HG02610 (cell line): ENCODE results near the gene FCRLA.

ENCODE experiments used
- ATAC-seq: cut with Tn5 transposase; IDR thresholded peaks from one replicate; pipeline ENCODE4 v1.9.1; 2021; ENCODE audit warnings: mild to moderate bottlenecking, moderate library complexity; ENCODE audit not compliant: unreplicated experiment

FCRLA gene

GRCh38 chr1:161731241-161731640, 24.2 kb downstream of the FCRLA start:
- no peak for ATAC-seq

- ATAC-seq: no peak
These were observed 25.1 kb downstream of the FCRLA start for GRCh38 chr1:161731981-161732718.

DNA sequence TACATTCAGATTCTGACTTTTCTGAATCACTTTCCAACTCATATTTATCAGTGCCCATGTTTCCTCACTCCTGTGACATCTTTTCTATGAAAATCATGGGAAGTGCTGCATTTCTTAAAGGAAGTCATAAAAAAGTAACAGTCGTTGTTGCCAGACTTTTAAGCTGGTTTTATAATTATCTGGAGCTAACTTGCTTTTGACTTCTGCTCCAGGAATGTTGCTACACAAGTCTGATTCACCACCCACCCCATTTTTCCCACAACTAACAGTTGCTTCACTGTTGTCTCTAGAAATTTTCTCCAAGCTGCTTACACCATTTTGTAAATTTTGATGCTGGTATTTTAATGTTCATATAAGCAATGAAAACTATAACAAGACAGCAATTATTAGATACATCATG, 26.5 kb downstream of the FCRLA start:
- no peak for ATAC-seq

DNA sequence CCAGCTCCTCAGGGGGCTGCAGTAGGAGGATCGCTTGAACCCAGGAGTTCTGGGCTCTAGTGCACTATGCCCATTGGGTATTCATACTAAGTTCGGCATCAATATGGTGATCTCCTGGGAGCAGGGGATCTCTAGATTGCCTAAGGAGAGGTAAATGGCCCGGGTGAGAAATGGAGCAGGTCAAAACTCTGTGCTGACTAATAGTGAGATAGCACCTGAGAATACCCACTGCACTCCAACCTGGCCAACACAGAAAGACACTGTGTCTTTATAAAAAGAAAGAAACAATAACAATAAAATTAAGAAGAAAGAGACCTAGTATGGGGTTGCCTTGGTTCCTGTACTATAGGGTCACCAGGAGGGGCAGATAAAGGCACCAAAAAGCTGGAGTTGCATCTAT, 28.8 kb downstream of the FCRLA start:
- ATAC-seq: no peak

GRCh38 chr1:161736335-161736969, 29.4 kb downstream of the FCRLA start:
- no peak for ATAC-seq

GRCh38 chr1:161737625-161738024, 30.6 kb downstream of the FCRLA start:
- ATAC-seq: no peak

DNA sequence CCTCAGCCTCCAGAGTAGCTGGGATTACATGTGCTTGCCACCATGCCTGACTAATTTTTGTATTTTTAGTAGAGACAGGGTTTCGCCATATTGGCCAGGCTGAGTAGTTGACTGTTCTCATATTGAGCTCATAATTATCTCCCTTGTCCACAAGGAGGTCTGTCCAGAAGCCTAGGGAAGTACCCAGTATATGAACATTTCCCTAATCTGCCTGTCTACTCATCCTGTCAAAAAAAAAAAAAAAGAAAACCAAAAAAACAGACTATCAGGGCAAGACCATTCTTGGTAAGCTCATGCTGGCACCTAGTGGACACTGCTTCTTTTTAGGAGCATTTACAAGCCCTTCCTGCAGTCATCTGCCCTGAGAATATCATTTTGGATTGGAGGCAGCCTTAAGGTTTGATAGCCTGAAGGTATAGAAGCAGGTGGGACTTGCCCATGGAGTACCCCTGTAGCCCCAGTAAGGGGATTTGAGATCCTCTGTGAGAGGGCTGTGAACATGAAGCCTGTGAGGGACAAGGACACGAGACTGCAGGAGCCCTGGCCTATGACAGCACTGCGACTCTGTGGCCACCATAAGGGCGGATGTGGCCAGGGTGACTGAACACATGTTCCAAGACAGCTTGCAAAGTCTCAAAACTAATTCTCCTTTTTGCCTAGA, 31.7 kb downstream of the FCRLA start:
- ATAC-seq: peak; percentile 68

DNA sequence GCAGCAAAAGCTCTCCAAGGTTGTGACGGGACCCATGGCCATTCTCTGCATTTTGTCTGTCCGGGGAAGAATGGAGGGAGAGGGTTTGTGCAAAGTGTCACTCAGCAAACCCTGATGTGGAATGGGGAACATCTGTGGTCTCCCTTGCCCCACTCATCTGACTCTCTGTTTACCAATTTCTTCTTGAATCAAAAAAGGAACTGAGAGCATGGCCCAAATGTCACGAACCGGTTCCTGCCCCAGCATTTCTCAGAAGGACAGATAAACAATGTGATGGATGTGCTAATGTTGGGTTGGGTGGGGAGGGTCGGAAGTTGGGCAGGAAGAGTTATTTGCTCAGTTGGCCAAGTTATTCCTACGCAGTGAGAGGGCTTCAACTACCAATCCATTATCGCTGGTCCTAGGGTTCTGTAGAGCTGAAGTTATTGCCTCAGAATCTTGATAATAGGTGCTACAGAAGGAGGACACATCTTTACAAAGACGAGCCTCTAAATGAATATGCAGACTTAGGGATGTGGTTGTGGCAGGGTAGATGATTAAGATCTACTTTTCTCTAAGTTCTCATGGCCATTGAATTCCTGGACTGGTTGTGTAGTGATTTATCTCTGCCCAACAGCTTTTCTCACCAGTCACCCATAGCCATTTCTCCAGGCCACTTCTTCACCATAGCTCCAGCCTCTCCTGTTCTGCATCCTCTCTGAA, 33.0 kb downstream of the FCRLA start:
- ATAC-seq: peak; percentile 19

- ATAC-seq: no peak
These were observed 33.9 kb downstream of the FCRLA start for GRCh38 chr1:161740921-161741320.

- ATAC-seq: no peak
These were observed 36.2 kb downstream of the FCRLA start for GRCh38 chr1:161743231-161743630.

GRCh38 chr1:161747801-161748200, 40.8 kb downstream of the FCRLA start:
- no peak for ATAC-seq

DNA sequence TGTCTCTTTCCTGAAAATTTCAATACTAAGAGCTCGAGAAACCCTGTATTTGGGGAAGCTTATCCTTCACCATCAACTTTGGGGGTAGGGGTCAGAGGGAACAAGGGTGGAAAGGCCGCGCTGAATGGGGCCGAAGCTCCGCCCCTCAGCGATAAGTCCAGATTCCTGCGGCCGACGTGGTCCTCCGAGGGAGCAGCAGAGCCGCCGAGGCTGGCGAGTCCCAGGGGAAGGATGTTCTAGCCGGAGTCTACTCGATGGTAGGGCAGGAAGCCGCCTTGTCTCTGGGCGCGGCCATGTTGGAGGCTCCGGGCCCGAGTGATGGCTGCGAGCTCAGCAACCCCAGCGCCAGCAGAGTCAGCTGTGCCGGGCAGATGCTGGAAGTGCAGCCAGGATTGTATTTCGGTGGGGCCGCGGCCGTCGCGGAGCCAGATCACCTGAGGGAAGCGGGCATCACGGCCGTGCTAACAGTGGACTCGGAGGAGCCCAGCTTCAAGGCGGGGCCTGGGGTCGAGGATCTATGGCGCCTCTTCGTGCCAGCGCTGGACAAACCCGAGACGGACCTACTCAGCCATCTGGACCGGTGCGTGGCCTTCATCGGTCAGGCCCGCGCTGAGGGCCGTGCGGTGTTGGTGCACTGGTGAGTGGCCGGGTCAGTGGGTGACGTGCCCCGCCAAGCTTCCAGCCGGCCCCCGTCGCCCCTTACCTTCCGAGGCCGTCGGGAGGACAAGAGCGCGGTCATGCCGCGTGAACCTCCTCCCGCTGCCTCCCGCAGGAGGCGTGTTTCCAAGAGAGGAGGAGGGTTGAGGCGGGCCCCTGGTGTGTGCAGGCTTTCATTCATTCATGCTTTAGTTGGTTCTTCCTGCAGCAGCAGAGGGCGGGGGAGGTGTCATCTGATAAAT, 42.7 kb downstream of the FCRLA start, which contains the start of gene DUSP12:
TSS of gene DUSP12 (plus strand) at position 278 of the 899 bp plus-strand sequence. CDS start at position 294, 16 bp downstream.
- ATAC-seq: peak; percentile 95

DNA sequence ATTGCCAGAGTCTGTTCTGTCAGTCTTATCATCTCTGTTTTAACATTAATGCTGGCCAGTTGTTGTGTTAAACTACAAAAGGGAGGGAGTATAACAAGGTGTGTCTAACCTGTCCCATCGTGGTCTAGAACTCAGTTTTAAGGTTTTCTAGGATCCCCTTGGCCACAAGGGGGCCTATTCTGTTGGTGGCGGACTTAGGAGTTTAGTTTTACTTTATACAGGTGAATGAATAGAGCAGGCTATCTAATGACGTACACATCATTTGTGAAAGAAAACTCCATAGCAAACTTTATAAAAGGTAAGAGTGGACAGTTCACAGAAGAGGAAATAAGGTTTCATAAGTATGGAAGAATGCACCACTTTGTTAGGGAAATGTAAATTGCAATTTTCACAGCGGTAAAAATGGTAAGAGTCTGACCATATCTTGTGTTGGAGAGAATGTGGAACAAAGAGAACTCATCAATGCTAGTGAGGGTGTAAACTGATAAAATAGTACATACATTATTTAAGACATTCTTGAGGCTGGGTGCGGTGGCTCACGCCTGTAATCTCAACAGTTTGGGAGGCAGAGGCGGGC, 56.6 kb downstream of the FCRLA start:
- ATAC-seq: no peak
